GM18511 (cell line): Measurements from ENCODE around the gene NEUROD1.

Source experiments
- ATAC-seq: cut with Tn5 transposase; IDR thresholded peaks from one replicate; pipeline ENCODE4 v1.9.1; 2021; ENCODE audit warnings: mild to moderate bottlenecking, moderate library complexity; ENCODE audit not compliant: unreplicated experiment

Gene NEUROD1

DNA sequence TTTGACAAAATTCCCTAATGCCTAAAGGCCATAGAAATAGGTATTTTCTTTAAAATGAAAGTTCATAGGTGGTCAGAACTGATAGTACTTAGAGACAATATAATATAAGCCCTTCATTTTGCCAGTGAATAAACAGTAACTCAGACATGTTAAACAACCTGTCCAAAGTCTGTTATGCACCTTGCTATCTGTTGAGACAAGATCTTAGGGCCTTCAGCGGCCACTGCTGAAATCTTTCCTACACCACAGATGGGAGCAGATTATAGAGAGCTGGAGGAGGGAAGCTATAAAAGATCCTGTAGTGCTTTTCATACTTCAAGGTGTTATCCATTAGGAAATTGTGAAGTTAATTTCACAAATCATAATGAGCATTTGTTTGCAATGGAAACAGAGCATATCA is 37.2 kb downstream of the NEUROD1 start:
- no peak for ATAC-seq

DNA sequence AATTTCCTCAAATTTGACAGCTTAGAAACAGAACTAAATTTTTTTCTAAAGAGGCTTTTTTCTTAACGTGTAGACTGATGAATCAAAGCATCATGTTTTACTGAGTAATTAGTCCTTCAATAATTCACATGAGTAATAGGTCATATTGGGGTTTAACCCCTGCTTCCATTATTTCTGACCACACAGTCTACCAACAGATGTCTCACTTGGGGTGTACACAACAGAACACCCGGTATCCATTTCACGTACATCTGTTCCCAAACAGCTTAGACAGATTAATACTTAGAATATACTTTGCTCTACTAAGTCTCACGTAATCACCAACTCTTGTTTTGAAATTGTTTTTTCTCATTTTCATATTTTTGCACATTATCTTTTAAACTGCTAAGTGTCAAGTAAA is 38.2 kb downstream of the NEUROD1 start:
- no peak for ATAC-seq

DNA sequence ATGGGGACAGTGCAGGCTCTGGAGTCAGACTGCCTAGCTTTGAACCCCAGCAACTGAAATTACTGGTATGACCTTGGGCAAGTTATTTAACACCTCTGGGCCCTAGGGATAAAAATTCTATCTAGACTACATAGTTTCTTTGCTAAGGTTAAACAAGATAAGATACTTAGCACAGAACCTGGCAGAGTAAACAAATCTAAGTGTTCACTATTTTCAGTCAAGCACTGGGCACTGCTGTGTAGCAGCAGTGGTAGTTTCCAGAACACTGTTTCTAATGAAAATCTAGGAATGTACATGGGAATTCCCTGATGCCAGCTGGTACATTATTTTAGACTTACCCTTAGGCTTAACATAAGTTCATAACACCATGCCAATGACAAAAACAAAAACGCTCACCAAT is 40.6 kb downstream of the NEUROD1 start:
- no peak for ATAC-seq

DNA sequence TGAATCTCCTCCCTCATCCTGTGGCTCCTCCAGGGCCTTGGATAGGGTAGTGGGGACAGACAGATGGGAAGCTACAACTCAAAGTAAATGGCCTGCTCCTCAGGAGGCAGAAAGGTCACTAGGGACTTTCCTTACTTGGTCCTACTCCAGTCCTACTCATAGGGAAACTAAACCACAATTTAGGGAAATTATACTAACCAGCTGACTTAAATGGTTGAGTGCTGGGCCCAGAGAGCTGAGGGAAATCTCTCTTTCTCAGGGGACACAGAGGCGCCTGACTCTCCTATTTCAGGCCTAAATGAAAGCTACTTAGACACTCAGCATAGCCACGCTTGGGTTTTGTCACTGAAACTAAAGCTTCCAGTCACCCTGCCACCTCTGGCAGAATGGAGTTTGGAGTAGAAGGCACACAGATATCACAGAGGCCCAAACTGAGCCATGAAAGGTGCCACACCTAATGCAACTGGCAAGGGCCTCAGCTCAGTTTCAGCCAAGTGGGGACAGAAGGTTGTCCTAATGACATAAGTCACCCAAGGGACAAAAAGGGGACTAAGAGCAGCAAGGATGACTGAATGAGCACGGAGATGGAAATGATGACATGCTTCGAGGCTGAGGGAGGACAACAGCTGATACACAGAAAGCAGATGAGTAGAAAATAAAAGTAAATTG is 47.5 kb downstream of the NEUROD1 start:
- peak; percentile 75 for ATAC-seq

DNA sequence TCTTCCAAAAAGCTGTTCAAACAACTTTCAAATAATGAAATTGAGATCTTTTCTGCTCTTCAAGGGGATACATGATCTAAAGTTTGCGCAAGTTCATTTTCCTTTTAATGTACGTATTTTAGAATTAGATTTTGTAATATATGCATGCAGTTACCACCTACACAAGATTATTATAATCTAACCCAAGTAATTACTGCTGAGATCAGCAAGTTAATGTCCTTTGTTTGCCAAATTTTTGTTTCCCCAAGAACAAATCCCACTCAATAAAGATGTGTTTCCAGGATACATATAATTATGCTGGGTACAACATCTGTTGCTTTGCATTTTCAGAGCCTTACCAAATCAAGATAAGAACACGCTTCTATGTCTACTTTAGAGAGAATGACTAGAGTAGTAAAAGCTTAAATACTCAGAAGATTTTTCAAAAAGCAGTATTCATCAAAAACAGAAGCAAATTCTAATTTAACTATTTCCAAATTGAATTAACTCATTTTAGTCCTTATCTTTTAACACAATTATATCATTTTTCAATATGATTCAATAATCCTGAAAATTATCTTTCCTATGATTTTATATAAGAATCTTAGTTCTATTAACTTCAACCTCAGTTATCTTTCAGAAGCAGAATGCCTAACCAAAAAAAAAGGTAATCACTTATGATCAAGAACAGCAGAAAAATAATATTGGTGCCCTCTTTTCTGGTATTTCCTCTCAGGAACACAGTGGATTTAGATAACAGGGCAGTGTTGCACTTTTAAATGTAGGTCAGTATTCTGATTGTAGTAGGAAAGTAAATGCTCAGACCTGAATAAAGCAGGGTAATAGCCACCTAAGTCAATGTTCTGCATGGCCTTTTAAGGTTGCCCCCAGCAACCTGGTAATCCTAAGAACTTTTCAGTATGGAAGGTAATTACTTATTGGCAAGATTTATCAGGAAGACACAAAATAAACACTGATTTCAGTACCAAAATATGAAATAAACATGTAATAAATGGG is 51.4 kb downstream of the NEUROD1 start:
- ATAC-seq: no peak

DNA sequence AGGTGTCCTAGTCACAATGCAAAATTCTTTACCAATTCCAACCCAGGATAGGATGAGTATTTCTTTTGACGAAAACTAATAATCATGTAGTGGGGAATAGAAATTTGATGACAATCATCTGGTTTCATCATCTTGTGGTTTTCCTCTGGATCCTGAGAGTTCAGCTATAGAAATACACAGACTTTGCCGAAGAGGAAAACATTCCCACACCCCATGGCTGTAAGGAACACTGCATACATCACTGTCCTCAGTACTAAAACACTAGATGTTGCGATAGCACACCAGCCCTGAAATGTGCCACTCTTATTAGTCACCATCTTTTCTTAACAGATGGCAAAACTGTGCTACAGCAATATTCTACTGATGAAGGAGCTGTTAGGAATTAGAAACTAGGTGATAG is 52.8 kb downstream of the NEUROD1 start:
- no peak for ATAC-seq

DNA sequence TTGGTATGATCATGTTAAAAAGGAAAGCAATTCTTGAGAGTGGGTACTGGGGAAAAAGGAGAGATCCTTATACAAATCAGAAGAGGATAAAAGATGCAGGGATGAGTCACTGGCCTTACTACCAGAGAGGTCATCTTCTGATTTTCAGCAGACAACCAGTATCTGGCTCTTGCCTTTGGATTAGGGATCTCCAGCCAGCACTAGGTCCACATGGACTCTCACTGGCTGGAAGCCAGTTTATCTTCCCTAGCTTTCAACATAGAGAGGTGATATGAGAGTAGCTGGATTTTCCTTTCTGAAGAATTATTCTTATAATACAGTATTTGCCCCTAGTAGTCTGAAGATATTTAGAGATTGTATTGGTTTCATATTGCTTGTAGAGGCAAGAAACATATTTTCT is 53.6 kb downstream of the NEUROD1 start:
- ATAC-seq: no peak
